ENCODE data around the gene OAS1.

OAS1 gene

GRCh38 chr12:112891093-112892024, 15.4 kb upstream of the OAS1 start:
- H3K4me1 ChIP-seq: no peaks in the 10 kb centered on the region
- no peaks in the 10 kb centered on the region for H3K79me2 ChIP-seq
- no peaks in the 10 kb centered on the region for H3K27me3 ChIP-seq (ENCODE audit: control insufficient read depth, insufficient read depth, low read length)
- H3K27ac ChIP-seq: no peak overlapping the region
- no peak overlapping the region for H2AFZ ChIP-seq
- no peak overlapping the region for H3K4me3 ChIP-seq (ENCODE audit: low read depth, low read length)
- H3K4me2 ChIP-seq (ENCODE audit: low read length): no peak overlapping the region
- no peak overlapping the region for H3K9ac ChIP-seq
- H3K36me3 ChIP-seq (ENCODE audit: control insufficient read depth, insufficient read depth, low read length): no peaks in the 10 kb centered on the region
- H3K9me3 ChIP-seq (ENCODE audit: control insufficient read depth, low read length): no peaks in the 10 kb centered on the region
- no peak for TF ChIP-seq CTCF (IDR thresholded peaks at IDR 0.05)

- no peak overlapping the region for H3K4me3 ChIP-seq (ENCODE audit: low read depth, low read length)
- H3K9me3 ChIP-seq (ENCODE audit: control insufficient read depth, low read length): no peaks in the 10 kb centered on the region
- no peak overlapping the region for H3K27ac ChIP-seq
- H3K9ac ChIP-seq: no peak overlapping the region
- H3K4me1 ChIP-seq: no peaks in the 10 kb centered on the region
- TF ChIP-seq CTCF (IDR thresholded peaks at IDR 0.05): no peak
- H3K36me3 ChIP-seq (ENCODE audit: control insufficient read depth, insufficient read depth, low read length): no peaks in the 10 kb centered on the region
- no peak overlapping the region for H2AFZ ChIP-seq
- H3K79me2 ChIP-seq: no peaks in the 10 kb centered on the region
- no peak overlapping the region for H3K4me2 ChIP-seq (ENCODE audit: low read length)
- H3K27me3 ChIP-seq (ENCODE audit: control insufficient read depth, insufficient read depth, low read length): no peaks in the 10 kb centered on the region
Observed at GRCh38 chr12:112892856-112893255, 13.9 kb upstream of the OAS1 start.

- Histone ChIP-seq H3K79me2 (no peaks in the 10 kb centered on the region), H3K36me3 (ENCODE audit: control insufficient read depth, insufficient read depth, low read length) (no peaks in the 10 kb centered on the region), H3K9me3 (ENCODE audit: control insufficient read depth, low read length) (no peaks in the 10 kb centered on the region), H3K27me3 (ENCODE audit: control insufficient read depth, insufficient read depth, low read length) (no peaks in the 10 kb centered on the region), H3K4me3 (ENCODE audit: low read depth, low read length) (no peak overlapping the region), H2AFZ (no peak overlapping the region), H3K27ac (no peak overlapping the region), H3K4me1 (no peaks in the 10 kb centered on the region), H3K4me2 (ENCODE audit: low read length) (no peak overlapping the region), H3K9ac (no peak overlapping the region)
- no peak for TF ChIP-seq CTCF (IDR thresholded peaks at IDR 0.05)
Observed at GRCh38 chr12:112894128-112894527, 12.6 kb upstream of the OAS1 start.

GRCh38 chr12:112898380-112898779, 8.4 kb upstream of the OAS1 start:
- Histone ChIP-seq H3K4me2 (ENCODE audit: low read length) (no peak overlapping the region), H3K4me1 (peaks cover 8% of the 10 kb centered on the region), H2AFZ (no peak overlapping the region), H3K4me3 (ENCODE audit: low read depth, low read length) (no peak overlapping the region), H3K27me3 (ENCODE audit: control insufficient read depth, insufficient read depth, low read length) (no peaks in the 10 kb centered on the region), H3K27ac (no peak overlapping the region), H3K9ac (no peak overlapping the region), H3K9me3 (ENCODE audit: control insufficient read depth, low read length) (no peaks in the 10 kb centered on the region), H3K79me2 (no peaks in the 10 kb centered on the region), H3K36me3 (ENCODE audit: control insufficient read depth, insufficient read depth, low read length) (no peaks in the 10 kb centered on the region)
- TF ChIP-seq CTCF (IDR thresholded peaks at IDR 0.05): no peak
